ENCODE measurements around the gene PIGT.
A peak's percentile ranks its signal among the peaks of the same experiment; 100 is the strongest.

PIGT gene

GRCh38 chr20:45400346-45401031, 15.5 kb upstream of the PIGT start:
- no peak for DNase-seq (ENCODE audit: low read depth in 1 of 2, low spot score in 1 of 2)

GRCh38 chr20:45402946-45403345, 13.0 kb upstream of the PIGT start:
- DNase-seq (ENCODE audit: low read depth in 1 of 2, low spot score in 1 of 2), result no peak

DNA sequence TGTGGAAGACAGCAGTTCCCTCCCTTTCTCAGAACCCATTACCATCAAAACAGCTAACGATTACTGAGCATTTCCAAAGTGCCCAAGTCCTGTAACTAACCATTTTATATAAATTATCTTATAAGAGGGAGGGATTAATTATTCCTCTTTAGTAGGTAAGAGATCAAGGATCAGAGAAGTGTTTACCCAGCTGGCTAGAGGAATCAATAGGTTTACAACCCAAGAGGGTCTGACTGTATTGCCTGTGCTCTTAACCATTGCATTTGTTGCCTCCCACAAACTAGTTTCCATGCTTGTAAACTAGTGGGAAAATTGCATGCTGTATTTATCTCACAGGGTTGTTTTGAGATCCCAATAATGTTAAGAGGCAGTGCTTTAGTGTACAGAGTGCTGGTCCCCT, 11.5 kb upstream of the PIGT start:
- no peak for DNase-seq (ENCODE audit: low read depth in 1 of 2, low spot score in 1 of 2)

GRCh38 chr20:45405571-45406259, 10.2 kb upstream of the PIGT start:
- DNase-seq (ENCODE audit: low read depth in 1 of 2, low spot score in 1 of 2), result no peak

DNA sequence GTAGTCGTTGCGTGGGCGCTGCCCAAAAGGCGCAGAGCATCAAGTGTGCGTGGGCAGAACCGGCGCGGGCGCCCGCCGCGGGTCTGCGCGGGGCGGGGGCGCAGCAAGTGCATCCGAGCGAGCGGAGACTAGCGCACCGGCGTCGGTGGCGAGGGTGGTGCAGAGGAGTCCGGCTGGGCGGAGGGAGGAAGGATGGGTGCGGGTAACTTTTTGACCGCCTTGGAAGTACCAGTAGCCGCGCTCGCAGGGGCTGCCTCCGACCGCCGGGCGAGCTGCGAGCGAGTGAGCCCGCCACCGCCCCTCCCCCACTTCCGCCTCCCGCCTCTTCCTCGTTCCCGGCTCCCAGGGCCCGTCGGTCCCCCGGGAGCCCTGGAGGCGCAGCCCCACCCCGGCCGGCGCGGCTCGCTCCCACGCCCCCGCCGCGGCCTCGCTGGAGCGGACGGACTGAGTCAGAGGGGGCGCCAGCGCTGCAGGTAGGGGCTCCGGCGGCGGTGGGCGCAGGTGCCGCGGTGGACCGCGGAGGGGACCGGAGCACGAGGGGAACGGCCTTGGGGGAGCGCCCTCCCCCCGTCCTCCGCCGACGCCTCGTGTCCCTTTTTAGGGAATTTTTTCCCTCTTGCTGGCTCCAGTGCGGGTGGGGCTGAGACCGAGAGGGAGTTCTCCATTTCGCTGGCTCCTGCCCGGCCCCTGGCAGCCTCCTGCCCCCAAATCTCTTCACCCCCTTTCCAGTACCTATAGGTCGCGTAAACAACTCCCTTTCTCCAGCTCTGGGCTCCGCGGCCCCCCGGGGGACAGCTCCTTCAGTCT, 9.5 kb upstream of the PIGT start:
- peak in 1 of 2 donors; percentile 33 for DNase-seq (ENCODE audit: low read depth in 1 of 2, low spot score in 1 of 2)

DNA sequence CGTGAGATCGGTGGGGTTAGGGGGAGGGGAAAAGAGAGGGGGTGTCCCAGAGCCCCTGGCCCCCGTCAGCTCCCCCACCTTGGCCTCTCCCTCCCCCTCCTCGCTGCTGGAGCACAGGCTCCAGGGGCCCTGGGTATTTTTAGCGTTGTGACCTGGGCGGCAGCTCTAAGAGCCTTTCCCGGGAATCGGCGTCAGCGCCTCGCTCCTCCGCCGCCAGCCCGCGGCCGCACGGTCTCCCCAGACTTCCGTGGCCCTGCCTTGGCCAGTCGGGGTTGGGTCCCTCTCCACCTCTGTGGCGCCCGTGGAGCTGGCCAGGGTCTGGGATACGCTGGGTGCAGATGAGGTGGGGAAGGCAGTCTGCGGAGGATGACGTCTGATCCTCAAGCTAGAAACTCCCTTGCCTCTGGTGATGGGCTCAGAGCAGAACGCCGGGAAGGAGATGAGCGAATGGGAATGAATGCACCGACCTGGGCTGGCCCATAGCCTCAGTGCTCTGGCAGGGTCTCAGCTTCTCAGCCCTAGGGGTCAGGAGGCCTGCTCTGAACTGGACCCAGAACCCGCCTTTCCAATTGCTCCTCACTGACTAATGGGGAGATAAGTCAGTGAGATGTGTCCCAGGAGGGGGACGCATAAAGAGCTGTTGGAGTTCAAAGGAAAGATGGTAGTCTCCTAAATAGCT, 8.7 kb upstream of the PIGT start:
- DNase-seq (ENCODE audit: low read depth in 1 of 2, low spot score in 1 of 2), result no peak

GRCh38 chr20:45407783-45408645, 7.9 kb upstream of the PIGT start, which contains the start of gene DBNDD2:
TSS of gene DBNDD2 (plus strand) at chr20:45408289. CDS start at chr20:45408468, 179 bp downstream.
- no peak for DNase-seq (ENCODE audit: low read depth in 1 of 2, low spot score in 1 of 2)

DNA sequence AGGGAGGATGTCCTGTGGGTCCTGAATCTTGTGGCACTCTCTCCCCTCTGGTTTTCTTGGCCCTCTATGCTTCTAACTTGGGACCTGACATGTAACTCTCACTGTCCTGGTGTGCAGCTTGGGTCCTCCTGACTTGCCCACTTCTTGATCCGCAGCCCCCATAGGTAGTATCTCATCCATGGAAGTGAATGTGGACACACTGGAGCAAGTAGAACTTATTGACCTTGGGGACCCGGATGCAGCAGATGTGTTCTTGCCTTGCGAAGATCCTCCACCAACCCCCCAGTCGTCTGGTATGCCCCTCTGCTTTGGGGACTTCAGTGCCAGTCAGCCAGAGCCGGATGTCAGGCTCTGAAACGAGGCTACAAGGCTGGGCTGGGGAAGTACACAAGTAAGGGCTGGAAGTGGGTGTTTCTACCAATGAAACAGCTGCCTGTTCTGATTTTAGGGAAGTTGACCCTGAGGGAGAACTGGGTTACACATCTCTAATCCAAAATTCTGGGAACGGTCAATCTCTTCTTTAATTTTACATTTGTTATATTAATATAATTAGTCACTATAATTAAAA, 7.2 kb upstream of the PIGT start:
- no peak for DNase-seq (ENCODE audit: low read depth in 1 of 2, low spot score in 1 of 2)

- DNase-seq (ENCODE audit: low read depth in 1 of 2, low spot score in 1 of 2), result no peak
Measured at GRCh38 chr20:45409521-45410272, 6.2 kb upstream of the PIGT start.

GRCh38 chr20:45410887-45411286, 5.1 kb upstream of the PIGT start:
- no peak for DNase-seq (ENCODE audit: low read depth in 1 of 2, low spot score in 1 of 2)

GRCh38 chr20:45412653-45413052, 3.3 kb upstream of the PIGT start:
- DNase-seq (ENCODE audit: low read depth in 1 of 2, low spot score in 1 of 2), result no peak

DNA sequence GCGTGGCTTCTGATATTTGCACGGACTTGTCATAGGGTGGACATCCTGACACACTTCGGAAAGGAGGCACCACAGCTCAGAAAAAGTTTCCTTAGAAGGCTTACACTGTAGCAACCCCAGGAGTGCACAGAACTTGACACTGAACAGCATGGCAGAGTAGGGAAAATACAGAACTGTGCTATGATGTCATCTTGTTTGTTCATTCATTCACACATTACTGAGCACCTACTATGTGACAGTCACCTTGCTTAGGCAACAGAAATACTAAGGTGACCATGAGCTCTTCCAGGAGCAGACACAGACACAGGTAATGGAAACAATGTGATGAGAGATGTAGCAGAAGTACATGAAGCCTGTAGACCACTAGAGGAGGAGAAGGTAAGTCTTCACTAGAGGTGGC, 2.5 kb upstream of the PIGT start:
- DNase-seq (ENCODE audit: low read depth in 1 of 2, low spot score in 1 of 2), result no peak

DNA sequence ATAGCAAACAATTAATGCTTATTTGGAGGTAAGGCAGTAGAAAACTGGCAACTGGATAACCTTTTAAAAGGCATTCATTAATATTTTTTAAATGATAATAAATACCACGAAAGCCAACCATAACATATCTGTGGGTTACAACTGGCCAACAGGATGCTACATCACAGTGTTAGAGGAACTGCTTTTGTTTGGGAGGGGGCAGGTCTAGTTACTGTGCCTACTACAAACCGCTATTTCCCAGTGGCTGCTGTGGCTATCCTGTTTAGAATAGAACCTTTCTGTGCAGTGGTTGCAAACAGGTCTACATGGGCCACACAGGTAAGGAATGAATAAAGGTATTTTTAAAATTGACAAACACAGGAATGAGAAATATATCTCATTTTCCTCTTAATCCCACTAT, 976 bp downstream of the PIGT start:
- DNase-seq (ENCODE audit: low read depth in 1 of 2, low spot score in 1 of 2), result no peak

- DNase-seq (ENCODE audit: low read depth in 1 of 2, low spot score in 1 of 2), result no peak
Measured at GRCh38 chr20:45419188-45420091, 3.5 kb downstream of the PIGT start.

GRCh38 chr20:45420125-45420524, 4.2 kb downstream of the PIGT start:
- no peak for DNase-seq (ENCODE audit: low read depth in 1 of 2, low spot score in 1 of 2)

- no peak for DNase-seq (ENCODE audit: low read depth in 1 of 2, low spot score in 1 of 2)
Measured at GRCh38 chr20:45423700-45424099, 7.8 kb downstream of the PIGT start.

GRCh38 chr20:45425561-45425960, 9.6 kb downstream of the PIGT start:
- DNase-seq (ENCODE audit: low read depth in 1 of 2, low spot score in 1 of 2), result no peak

DNA sequence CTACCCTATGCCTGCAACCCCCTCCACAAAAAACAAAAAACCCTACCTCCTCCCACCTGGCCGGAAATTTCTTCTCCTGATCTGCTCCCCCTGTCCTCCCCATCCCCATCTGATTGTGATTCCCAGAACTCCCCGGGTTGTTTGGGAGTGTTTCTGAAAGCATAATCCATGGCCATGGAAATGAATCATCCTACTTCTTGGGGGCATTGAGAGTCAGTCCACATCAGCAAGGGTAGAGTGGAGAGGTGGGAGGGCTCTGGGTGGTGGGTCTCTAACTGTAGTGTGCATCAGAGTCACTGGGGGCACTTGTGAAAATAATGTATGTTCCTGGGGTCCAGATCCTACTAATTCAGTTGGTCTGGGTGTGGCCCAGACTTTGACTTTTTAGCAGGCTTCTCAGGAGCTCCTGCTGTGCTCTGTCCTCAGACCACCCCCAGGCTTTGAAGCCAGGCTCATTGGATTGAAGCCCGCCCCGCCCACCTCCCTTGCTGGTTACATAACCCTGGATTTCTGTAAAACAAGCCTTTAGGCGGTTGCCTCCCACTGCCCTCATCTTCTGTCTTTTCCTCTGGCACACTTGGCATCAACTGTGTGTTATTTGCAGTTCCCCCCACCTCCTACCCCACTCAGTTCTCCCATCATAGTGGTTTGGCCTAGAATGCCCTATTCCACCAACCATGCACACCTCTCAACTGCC, 10.5 kb downstream of the PIGT start:
- DNase-seq (ENCODE audit: low read depth in 1 of 2, low spot score in 1 of 2), result no peak
